ENCODE results near the gene SMLR1. TPM values are rescaled to one million over a fixed set of nuclear protein-coding genes. Genes with fewer than 3 reads are reported as not detected.

The SMLR1 gene
- total RNA-seq (not detected), polyA plus RNA-seq (not detected)
- long read RNA-seq, donor 1, result 0 reads
- long read RNA-seq, donor 2, result 0 reads

GRCh38 chr6:130827247-130828149 lies at the start of gene SMLR1:
Gene SMLR1 (plus strand): TSS chr6:130827406. CDS start chr6:130827414, 8 bp downstream.
- Histone ChIP-seq H3K4me1 (no peaks in the 10 kb centered on the region), H3K4me3 (no peak within 1 kb of the TSS), H3K9me3 (no peaks in the 10 kb centered on the region), H3K27ac (no peak within 1 kb of the TSS), H3K36me3 (ENCODE audit: insufficient read depth in 1 of 2, low read depth in 1 of 2) (no peaks in the 10 kb centered on the region), H3K27me3 (ENCODE audit: insufficient read depth in 3 of 3, low read length in 2 of 3) (no peaks in the 10 kb centered on the region)
- TF ChIP-seq CTCF (IDR thresholded peaks at IDR 0.05), result no peak
- intact Hi-C loops (cut with DNase I), result no loop called here
- WGBS, 3 donors, result 78 to 83% (median 82%) methylated on average over 11 of the region's 11 CpGs
- ATAC-seq (no peak), DNase-seq (no peak)

GRCh38 chr6:130778946-130779657 lies 48.1 kb upstream of the SMLR1 start:
- TF ChIP-seq CTCF (IDR thresholded peaks at IDR 0.05), result no peak
- Histone ChIP-seq H3K9me3 (no peaks in the 10 kb centered on the region), H3K36me3 (ENCODE audit: insufficient read depth in 1 of 2, low read depth in 1 of 2) (no peaks in the 10 kb centered on the region), H3K27me3 (ENCODE audit: insufficient read depth in 3 of 3, low read length in 2 of 3) (no peaks in the 10 kb centered on the region), H3K4me1 (no peaks in the 10 kb centered on the region), H3K4me3 (no peak overlapping the region), H3K27ac (no peak overlapping the region)
- WGBS, 3 donors, result 42 to 71% (median 52%) methylated on average over 7 of the region's 7 CpGs
- DNase-seq (no peak), ATAC-seq (no peak)
- intact Hi-C loops (cut with DNase I), result no loop called here

GRCh38 chr6:130779658-130780033 lies 47.6 kb upstream of the SMLR1 start:
- no peak for DNase-seq
- no peak overlapping the region for H3K27ac ChIP-seq
- no peaks in the 10 kb centered on the region for H3K4me1 ChIP-seq
- H3K27me3 ChIP-seq (ENCODE audit: insufficient read depth in 3 of 3, low read length in 2 of 3), result no peaks in the 10 kb centered on the region
- H3K36me3 ChIP-seq (ENCODE audit: insufficient read depth in 1 of 2, low read depth in 1 of 2), result no peaks in the 10 kb centered on the region
- WGBS, 3 donors, result 65 to 67% (median 66%) methylated on average over 4 of the region's 4 CpGs
- no peak overlapping the region for H3K4me3 ChIP-seq
- TF ChIP-seq CTCF (IDR thresholded peaks at IDR 0.05), result no peak
- intact Hi-C loops (cut with DNase I), result no loop called here
- no peak for ATAC-seq
- H3K9me3 ChIP-seq, result no peaks in the 10 kb centered on the region

- Histone ChIP-seq H3K27ac (no peak overlapping the region), H3K4me1 (no peaks in the 10 kb centered on the region), H3K4me3 (no peak overlapping the region), H3K36me3 (ENCODE audit: insufficient read depth in 1 of 2, low read depth in 1 of 2) (no peaks in the 10 kb centered on the region), H3K27me3 (ENCODE audit: insufficient read depth in 3 of 3, low read length in 2 of 3) (no peaks in the 10 kb centered on the region), H3K9me3 (no peaks in the 10 kb centered on the region)
- DNase-seq, result no peak
- WGBS, 3 donors, result 44 to 76% (median 48%) methylated on average over 1 of the region's 1 CpG
- no peak for ATAC-seq
- intact Hi-C loops (cut with DNase I), result no loop called here
- TF ChIP-seq CTCF (IDR thresholded peaks at IDR 0.05), result no peak
Measured at GRCh38 chr6:130780122-130780521, 47.1 kb upstream of the SMLR1 start.

Data from psoas muscle (tissue), 8 donors.